ENCODE results near the gene HNRNPUL1.

DNA sequence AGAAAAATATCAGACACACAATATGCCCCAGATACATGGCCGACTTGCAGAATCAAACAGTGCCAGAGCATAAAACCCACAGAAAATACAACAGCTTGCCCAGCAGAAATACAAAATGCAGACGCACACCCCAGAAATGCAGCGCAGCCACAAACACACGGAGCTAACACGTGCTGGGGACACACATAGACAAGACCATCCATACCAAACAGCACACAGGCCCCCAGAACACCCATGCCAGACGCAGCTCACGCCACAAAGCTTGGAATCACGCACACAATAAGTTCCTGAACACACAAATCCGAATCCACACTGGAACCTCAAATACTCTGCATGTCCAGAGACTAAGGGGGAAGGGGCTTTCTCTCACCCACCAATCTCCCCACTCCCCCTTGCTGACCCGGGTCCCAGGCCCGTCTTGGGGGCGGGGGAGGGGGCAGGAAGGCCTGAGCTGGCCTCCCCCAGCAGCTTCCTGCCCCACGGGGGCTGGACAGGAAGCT lies 63.0 kb downstream of the HNRNPUL1 start:
- TF ChIP-seq, protein P1, sequence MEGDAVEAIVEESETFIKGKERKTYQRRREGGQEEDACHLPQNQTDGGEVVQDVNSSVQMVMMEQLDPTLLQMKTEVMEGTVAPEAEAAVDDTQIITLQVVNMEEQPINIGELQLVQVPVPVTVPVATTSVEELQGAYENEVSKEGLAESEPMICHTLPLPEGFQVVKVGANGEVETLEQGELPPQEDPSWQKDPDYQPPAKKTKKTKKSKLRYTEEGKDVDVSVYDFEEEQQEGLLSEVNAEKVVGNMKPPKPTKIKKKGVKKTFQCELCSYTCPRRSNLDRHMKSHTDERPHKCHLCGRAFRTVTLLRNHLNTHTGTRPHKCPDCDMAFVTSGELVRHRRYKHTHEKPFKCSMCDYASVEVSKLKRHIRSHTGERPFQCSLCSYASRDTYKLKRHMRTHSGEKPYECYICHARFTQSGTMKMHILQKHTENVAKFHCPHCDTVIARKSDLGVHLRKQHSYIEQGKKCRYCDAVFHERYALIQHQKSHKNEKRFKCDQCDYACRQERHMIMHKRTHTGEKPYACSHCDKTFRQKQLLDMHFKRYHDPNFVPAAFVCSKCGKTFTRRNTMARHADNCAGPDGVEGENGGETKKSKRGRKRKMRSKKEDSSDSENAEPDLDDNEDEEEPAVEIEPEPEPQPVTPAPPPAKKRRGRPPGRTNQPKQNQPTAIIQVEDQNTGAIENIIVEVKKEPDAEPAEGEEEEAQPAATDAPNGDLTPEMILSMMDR (IDR thresholded peaks at IDR 0.05), result no peak
- no peak for TF ChIP-seq POLR2A (IDR thresholded peaks at IDR 0.05)
